SK-N-SH treated with all-trans-retinoic acid at 6 μM for 48 hours (cell line): ENCODE data around the gene CHRNA10.

Experiments used
- ARNTL ChIP-seq: fragments of 450-650 bp; formaldehyde crosslinking; IDR thresholded peaks from 2 replicates; pipeline ENCODE4 v1.5.0; 2020; ENCODE audit warnings: low read depth, mild to moderate bottlenecking, moderate library complexity, borderline replicate concordance
- BACH2 ChIP-seq: fragments of 250-450 bp; sonication (Bioruptor Pico); IDR thresholded peaks from 2 replicates; pipeline ENCODE4 v1.9.0; 2021; ENCODE audit warnings: mild to moderate bottlenecking, borderline replicate concordance
- CREB5 ChIP-seq: fragments of 250-450 bp; sonication (Bioruptor Pico); IDR thresholded peaks from 2 replicates; pipeline ENCODE4 v1.5.1; 2020; ENCODE audit warnings: low read depth, mild to moderate bottlenecking, moderate library complexity
- ESRRG ChIP-seq: fragments of 250-450 bp; sonication (Bioruptor Pico); IDR thresholded peaks from 2 replicates; pipeline ENCODE4 v1.6.1; 2021; ENCODE audit warnings: mild to moderate bottlenecking
- GLIS3 ChIP-seq: fragments of 250-450 bp; sonication (Bioruptor Pico); IDR thresholded peaks from 2 replicates; pipeline ENCODE4 v1.5.0; 2020; ENCODE audit warnings: mild to moderate bottlenecking, moderate library complexity
- ISL1 ChIP-seq: fragments of 250-450 bp; sonication (Bioruptor Pico); IDR thresholded peaks from 2 replicates; pipeline ENCODE4 v2.1.2; 2022; ENCODE audit warnings: mild to moderate bottlenecking, moderate library complexity
- PATZ1 ChIP-seq: fragments of 250-450 bp; sonication (Bioruptor Pico); IDR thresholded peaks from 2 replicates; pipeline ENCODE4 v1.8.0; 2020; ENCODE audit warnings: mild to moderate bottlenecking, moderate library complexity, borderline replicate concordance
- POU6F1 ChIP-seq: fragments of 250-450 bp; sonication (Bioruptor Pico); IDR thresholded peaks from 2 replicates; pipeline ENCODE4 v1.8.0; 2021; ENCODE audit warnings: low read depth, mild to moderate bottlenecking, moderate library complexity, borderline replicate concordance
- RARB ChIP-seq: fragments of 250-450 bp; sonication (Bioruptor Pico); IDR thresholded peaks from 2 replicates; pipeline ENCODE4 v1.8.0; 2021; ENCODE audit warnings: mild to moderate bottlenecking, moderate library complexity
- SNAI2 ChIP-seq: fragments of 250-450 bp; sonication (Bioruptor Pico); IDR thresholded peaks from 2 replicates; pipeline ENCODE4 v1.5.0; 2020; ENCODE audit warnings: mild to moderate bottlenecking, moderate library complexity
- TOX ChIP-seq: fragments of 250-450 bp; sonication (Bioruptor Pico); IDR thresholded peaks from 2 replicates; pipeline ENCODE4 v1.8.0; 2021; ENCODE audit warnings: mild to moderate bottlenecking, moderate library complexity, borderline replicate concordance
- ZNF565 ChIP-seq: fragments of 450-650 bp; formaldehyde crosslinking; conservative IDR thresholded peaks from 2 replicates; pipeline ENCODE4 v1.5.0; 2020; ENCODE audit warnings: low read depth, mild to moderate bottlenecking, moderate library complexity

GRCh38 chr11:3617990-3618389, 53.2 kb downstream of the CHRNA10 start:
- no peak for TF ChIP-seq PATZ1 (CRISPR knock-in tag)
- TF ChIP-seq ISL1 (CRISPR knock-in tag): no peak
- no peak for TF ChIP-seq TOX (CRISPR knock-in tag)
- TF ChIP-seq SNAI2: no peak
- TF ChIP-seq GLIS3 (CRISPR knock-in tag): no peak
- TF ChIP-seq ESRRG: no peak
- TF ChIP-seq RARB (CRISPR knock-in tag): no peak
- no peak for TF ChIP-seq ARNTL (CRISPR knock-in tag)
- TF ChIP-seq CREB5: no peak
- no peak for TF ChIP-seq POU6F1 (CRISPR knock-in tag)
- no peak for TF ChIP-seq ZNF565 (CRISPR knock-in tag)
- no peak for TF ChIP-seq BACH2 (CRISPR knock-in tag)
